HEK293 (cell line): Measurements from ENCODE around the gene UHMK1.

ENCODE experiments used
- KLF7 ChIP-seq: fragments of 450-650 bp; formaldehyde crosslinking; IDR thresholded peaks from 2 replicates; pipeline ENCODE4 v1.5.1; 2016; ENCODE audit warnings: missing biosample characterization, missing genetic modification characterization, borderline replicate concordance
- KLF9 ChIP-seq: fragments of 450-650 bp; formaldehyde crosslinking; IDR thresholded peaks from 2 replicates; pipeline ENCODE4 v1.5.1; 2016; ENCODE audit warnings: missing biosample characterization, missing genetic modification characterization, low read depth
- YY2 ChIP-seq: fragments of 450-650 bp; formaldehyde crosslinking; IDR thresholded peaks from 2 replicates; pipeline ENCODE4 v1.5.1; 2016; ENCODE audit warnings: missing biosample characterization, missing genetic modification characterization
- ZBTB20 ChIP-seq: fragments of 450-650 bp; formaldehyde crosslinking; IDR thresholded peaks from 2 replicates; pipeline ENCODE4 v1.5.1; 2016; ENCODE audit warnings: missing biosample characterization, missing genetic modification characterization
- ZBTB8A ChIP-seq: fragments of 450-650 bp; formaldehyde crosslinking; IDR thresholded peaks from 2 replicates; pipeline ENCODE4 v1.5.1; 2016; ENCODE audit warnings: missing biosample characterization, missing genetic modification characterization
- ZNF121 ChIP-seq: fragments of 450-650 bp; formaldehyde crosslinking; IDR thresholded peaks from 2 replicates; pipeline ENCODE4 v1.5.1; 2016; ENCODE audit warnings: missing biosample characterization, missing genetic modification characterization
- ZNF140 ChIP-seq: fragments of 450-650 bp; formaldehyde crosslinking; IDR thresholded peaks from 2 replicates; pipeline ENCODE4 v1.5.1; 2016; ENCODE audit warnings: missing biosample characterization, missing genetic modification characterization
- ZNF155 ChIP-seq: fragments of 450-650 bp; formaldehyde crosslinking; IDR thresholded peaks from 2 replicates; pipeline ENCODE4 v1.5.1; 2016; ENCODE audit warnings: missing biosample characterization, missing genetic modification characterization
- ZNF2 ChIP-seq: fragments of 450-650 bp; formaldehyde crosslinking; IDR thresholded peaks from 2 replicates; pipeline ENCODE4 v1.5.1; 2016; ENCODE audit warnings: missing biosample characterization, missing genetic modification characterization
- ZNF248 ChIP-seq: fragments of 450-650 bp; formaldehyde crosslinking; IDR thresholded peaks from 2 replicates; pipeline ENCODE4 v1.5.1; 2017; ENCODE audit warnings: missing biosample characterization, missing genetic modification characterization
- ZNF335 ChIP-seq: fragments of 450-650 bp; formaldehyde crosslinking; conservative IDR thresholded peaks from 2 replicates; pipeline ENCODE4 v1.5.1; 2016; ENCODE audit warnings: missing biosample characterization, missing genetic modification characterization
- ZNF48 ChIP-seq: fragments of 450-650 bp; formaldehyde crosslinking; IDR thresholded peaks from 2 replicates; pipeline ENCODE4 v1.5.1; 2016; ENCODE audit warnings: missing biosample characterization, missing genetic modification characterization
- ZNF501 ChIP-seq: fragments of 450-650 bp; formaldehyde crosslinking; IDR thresholded peaks from 2 replicates; pipeline ENCODE4 v1.5.1; 2016; ENCODE audit warnings: missing biosample characterization, missing genetic modification characterization
- ZNF514 ChIP-seq: fragments of 450-650 bp; formaldehyde crosslinking; IDR thresholded peaks from 2 replicates; pipeline ENCODE4 v1.5.1; 2016; ENCODE audit warnings: missing biosample characterization, missing genetic modification characterization
- ZNF560 ChIP-seq: fragments of 450-650 bp; formaldehyde crosslinking; IDR thresholded peaks from 2 replicates; pipeline ENCODE4 v1.5.1; 2017; ENCODE audit warnings: missing biosample characterization, missing genetic modification characterization, borderline replicate concordance
- ZNF561 ChIP-seq: fragments of 450-650 bp; IDR thresholded peaks from 2 replicates; pipeline ENCODE4 v1.5.1; 2018; ENCODE audit warnings: missing biosample characterization, missing genetic modification characterization, borderline replicate concordance
- ZNF654 ChIP-seq: fragments of 450-650 bp; formaldehyde crosslinking; IDR thresholded peaks from 2 replicates; pipeline ENCODE4 v1.5.1; 2016; ENCODE audit warnings: low read depth, missing biosample characterization, missing genetic modification characterization
- ZNF658 ChIP-seq: fragments of 450-650 bp; formaldehyde crosslinking; IDR thresholded peaks from 2 replicates; pipeline ENCODE4; 2016; ENCODE audit warnings: missing biosample characterization, missing genetic modification characterization
- ZNF837 ChIP-seq: fragments of 450-650 bp; formaldehyde crosslinking; IDR thresholded peaks from 2 replicates; pipeline ENCODE4 v1.5.1; 2016; ENCODE audit warnings: missing biosample characterization, missing genetic modification characterization
- ZSCAN16 ChIP-seq: fragments of 450-650 bp; formaldehyde crosslinking; IDR thresholded peaks from 2 replicates; pipeline ENCODE4 v1.5.1; 2016; ENCODE audit warnings: missing biosample characterization, missing genetic modification characterization
- TF ChIP-seq, protein P1 (sequence below): fragments of 450-650 bp; formaldehyde crosslinking; IDR thresholded peaks from 2 replicates; pipeline ENCODE4 v1.5.1; 2016; ENCODE audit warnings: missing biosample characterization, missing genetic modification characterization
- TF ChIP-seq, protein P2 (sequence below): fragments of 450-650 bp; formaldehyde crosslinking; IDR thresholded peaks from 2 replicates; pipeline ENCODE4 v1.5.1; 2016; ENCODE audit warnings: missing biosample characterization, missing genetic modification characterization, borderline replicate concordance
- TF ChIP-seq, protein P3 (sequence below): fragments of 450-650 bp; formaldehyde crosslinking; IDR thresholded peaks from 2 replicates; pipeline ENCODE4 v1.5.1; 2016; ENCODE audit warnings: missing biosample characterization, missing genetic modification characterization
- TF ChIP-seq, protein P4 (sequence below): fragments of 450-650 bp; IDR thresholded peaks from 2 replicates; pipeline ENCODE4 v1.5.1; 2018; ENCODE audit warnings: missing biosample characterization, mild to moderate bottlenecking, missing genetic modification characterization
- TF ChIP-seq, protein P5 (sequence below): fragments of 450-650 bp; formaldehyde crosslinking; IDR thresholded peaks from 2 replicates; pipeline ENCODE4; 2016; ENCODE audit warnings: missing biosample characterization, missing genetic modification characterization
- TF ChIP-seq, protein P6 (sequence below): fragments of 450-650 bp; formaldehyde crosslinking; IDR thresholded peaks from 2 replicates; pipeline ENCODE4 v1.5.1; 2016; ENCODE audit warnings: missing biosample characterization, missing genetic modification characterization

UHMK1 gene

DNA sequence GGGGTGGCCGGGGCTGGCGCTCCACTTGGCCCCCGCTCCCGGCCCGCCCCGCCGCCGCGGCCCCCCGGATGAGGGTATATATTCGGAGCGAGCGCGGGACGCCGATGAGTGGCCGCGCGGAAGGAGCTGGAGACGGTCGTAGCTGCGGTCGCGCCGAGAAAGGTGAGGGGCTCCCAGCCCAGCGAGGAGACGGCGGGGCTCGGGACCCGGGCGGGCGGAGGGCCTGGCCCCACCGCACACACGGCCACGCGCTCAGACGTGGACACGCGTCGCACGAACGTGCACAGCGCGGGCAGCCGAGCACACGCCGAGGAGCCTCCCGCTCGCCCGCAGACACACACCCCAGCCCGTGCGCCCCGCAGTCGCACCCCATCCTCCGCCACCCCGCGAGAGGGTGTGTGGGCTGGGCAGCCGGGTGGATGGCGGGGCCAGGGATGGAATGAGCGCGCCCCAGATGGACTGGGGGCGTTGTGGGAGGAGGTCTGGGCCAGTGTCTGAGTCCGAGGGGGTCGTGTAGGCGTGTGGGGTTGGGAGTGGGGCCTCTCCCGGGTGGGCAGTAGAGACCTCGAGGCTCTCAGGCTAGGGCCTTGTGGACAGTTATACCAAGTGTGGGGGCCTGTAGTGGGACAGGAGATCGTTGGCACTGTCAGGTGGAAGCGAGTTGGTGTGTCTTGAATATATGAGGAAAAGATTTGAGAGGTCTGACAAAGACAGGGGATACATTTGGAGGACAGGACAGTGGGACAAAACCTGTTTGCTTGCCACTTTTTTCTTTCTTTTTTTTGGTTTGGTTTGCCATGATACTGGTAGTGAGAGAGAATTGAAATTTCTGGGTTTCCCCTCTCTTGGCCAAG, 64.2 kb downstream of the UHMK1 start, which contains the start of gene UAP1 (continued):
- no peak for TF ChIP-seq ZNF248
- no peak for TF ChIP-seq KLF7 (tag by site-specific recombination)
- TF ChIP-seq, protein P1, sequence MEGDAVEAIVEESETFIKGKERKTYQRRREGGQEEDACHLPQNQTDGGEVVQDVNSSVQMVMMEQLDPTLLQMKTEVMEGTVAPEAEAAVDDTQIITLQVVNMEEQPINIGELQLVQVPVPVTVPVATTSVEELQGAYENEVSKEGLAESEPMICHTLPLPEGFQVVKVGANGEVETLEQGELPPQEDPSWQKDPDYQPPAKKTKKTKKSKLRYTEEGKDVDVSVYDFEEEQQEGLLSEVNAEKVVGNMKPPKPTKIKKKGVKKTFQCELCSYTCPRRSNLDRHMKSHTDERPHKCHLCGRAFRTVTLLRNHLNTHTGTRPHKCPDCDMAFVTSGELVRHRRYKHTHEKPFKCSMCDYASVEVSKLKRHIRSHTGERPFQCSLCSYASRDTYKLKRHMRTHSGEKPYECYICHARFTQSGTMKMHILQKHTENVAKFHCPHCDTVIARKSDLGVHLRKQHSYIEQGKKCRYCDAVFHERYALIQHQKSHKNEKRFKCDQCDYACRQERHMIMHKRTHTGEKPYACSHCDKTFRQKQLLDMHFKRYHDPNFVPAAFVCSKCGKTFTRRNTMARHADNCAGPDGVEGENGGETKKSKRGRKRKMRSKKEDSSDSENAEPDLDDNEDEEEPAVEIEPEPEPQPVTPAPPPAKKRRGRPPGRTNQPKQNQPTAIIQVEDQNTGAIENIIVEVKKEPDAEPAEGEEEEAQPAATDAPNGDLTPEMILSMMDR (tag by site-specific recombination) = peak; percentile 59
- peak; percentile 69; the same call in 1 of the 2 replicates for TF ChIP-seq ZBTB8A (tag by site-specific recombination)
- no peak for TF ChIP-seq ZNF155 (tag by site-specific recombination)
- TF ChIP-seq, protein P2, sequence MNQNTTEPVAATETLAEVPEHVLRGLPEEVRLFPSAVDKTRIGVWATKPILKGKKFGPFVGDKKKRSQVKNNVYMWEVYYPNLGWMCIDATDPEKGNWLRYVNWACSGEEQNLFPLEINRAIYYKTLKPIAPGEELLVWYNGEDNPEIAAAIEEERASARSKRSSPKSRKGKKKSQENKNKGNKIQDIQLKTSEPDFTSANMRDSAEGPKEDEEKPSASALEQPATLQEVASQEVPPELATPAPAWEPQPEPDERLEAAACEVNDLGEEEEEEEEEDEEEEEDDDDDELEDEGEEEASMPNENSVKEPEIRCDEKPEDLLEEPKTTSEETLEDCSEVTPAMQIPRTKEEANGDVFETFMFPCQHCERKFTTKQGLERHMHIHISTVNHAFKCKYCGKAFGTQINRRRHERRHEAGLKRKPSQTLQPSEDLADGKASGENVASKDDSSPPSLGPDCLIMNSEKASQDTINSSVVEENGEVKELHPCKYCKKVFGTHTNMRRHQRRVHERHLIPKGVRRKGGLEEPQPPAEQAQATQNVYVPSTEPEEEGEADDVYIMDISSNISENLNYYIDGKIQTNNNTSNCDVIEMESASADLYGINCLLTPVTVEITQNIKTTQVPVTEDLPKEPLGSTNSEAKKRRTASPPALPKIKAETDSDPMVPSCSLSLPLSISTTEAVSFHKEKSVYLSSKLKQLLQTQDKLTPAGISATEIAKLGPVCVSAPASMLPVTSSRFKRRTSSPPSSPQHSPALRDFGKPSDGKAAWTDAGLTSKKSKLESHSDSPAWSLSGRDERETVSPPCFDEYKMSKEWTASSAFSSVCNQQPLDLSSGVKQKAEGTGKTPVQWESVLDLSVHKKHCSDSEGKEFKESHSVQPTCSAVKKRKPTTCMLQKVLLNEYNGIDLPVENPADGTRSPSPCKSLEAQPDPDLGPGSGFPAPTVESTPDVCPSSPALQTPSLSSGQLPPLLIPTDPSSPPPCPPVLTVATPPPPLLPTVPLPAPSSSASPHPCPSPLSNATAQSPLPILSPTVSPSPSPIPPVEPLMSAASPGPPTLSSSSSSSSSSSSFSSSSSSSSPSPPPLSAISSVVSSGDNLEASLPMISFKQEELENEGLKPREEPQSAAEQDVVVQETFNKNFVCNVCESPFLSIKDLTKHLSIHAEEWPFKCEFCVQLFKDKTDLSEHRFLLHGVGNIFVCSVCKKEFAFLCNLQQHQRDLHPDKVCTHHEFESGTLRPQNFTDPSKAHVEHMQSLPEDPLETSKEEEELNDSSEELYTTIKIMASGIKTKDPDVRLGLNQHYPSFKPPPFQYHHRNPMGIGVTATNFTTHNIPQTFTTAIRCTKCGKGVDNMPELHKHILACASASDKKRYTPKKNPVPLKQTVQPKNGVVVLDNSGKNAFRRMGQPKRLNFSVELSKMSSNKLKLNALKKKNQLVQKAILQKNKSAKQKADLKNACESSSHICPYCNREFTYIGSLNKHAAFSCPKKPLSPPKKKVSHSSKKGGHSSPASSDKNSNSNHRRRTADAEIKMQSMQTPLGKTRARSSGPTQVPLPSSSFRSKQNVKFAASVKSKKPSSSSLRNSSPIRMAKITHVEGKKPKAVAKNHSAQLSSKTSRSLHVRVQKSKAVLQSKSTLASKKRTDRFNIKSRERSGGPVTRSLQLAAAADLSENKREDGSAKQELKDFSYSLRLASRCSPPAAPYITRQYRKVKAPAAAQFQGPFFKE = peak; percentile 79; the same call in 1 of the 2 replicates
- 0 out of 2 replicates have a peak, but pooled peaks have one; percentile 28 for TF ChIP-seq YY2 (tag by site-specific recombination)
- TF ChIP-seq ZNF121 = peak; percentile 35; the same call in 1 of the 2 replicates
- TF ChIP-seq, protein P3, sequence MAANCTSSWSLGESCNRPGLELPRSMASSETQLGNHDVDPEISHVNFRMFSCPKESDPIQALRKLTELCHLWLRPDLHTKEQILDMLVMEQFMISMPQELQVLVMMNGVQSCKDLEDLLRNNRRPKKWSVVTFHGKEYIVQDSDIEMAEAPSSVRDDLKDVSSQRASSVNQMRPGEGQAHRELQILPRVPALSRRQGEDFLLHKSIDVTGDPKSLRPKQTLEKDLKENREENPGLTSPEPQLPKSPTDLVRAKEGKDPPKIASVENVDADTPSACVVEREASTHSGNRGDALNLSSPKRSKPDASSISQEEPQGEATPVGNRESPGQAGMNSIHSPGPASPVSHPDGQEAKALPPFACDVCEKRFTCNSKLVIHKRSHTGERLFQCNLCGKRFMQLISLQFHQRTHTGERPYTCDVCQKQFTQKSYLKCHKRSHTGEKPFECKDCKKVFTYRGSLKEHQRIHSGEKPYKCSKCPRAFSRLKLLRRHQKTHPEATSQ = 0 out of 2 replicates have a peak, but pooled peaks have one; percentile 62
- TF ChIP-seq ZNF654 (tag by site-specific recombination) = no peak
- TF ChIP-seq ZBTB20 (tag by site-specific recombination) = peak; percentile 84
- no peak for TF ChIP-seq ZNF837 (tag by site-specific recombination)
- no peak for TF ChIP-seq ZNF140
- TF ChIP-seq ZNF560 (tag by site-specific recombination) = no peak
- peak; percentile 67; the same call in 1 of the 2 replicates for TF ChIP-seq ZNF335 (tag by site-specific recombination)
- TF ChIP-seq, protein P4, sequence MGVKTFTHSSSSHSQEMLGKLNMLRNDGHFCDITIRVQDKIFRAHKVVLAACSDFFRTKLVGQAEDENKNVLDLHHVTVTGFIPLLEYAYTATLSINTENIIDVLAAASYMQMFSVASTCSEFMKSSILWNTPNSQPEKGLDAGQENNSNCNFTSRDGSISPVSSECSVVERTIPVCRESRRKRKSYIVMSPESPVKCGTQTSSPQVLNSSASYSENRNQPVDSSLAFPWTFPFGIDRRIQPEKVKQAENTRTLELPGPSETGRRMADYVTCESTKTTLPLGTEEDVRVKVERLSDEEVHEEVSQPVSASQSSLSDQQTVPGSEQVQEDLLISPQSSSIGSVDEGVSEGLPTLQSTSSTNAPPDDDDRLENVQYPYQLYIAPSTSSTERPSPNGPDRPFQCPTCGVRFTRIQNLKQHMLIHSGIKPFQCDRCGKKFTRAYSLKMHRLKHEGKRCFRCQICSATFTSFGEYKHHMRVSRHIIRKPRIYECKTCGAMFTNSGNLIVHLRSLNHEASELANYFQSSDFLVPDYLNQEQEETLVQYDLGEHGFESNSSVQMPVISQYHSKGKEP (tag by site-specific recombination) = no peak
- TF ChIP-seq, protein P5, sequence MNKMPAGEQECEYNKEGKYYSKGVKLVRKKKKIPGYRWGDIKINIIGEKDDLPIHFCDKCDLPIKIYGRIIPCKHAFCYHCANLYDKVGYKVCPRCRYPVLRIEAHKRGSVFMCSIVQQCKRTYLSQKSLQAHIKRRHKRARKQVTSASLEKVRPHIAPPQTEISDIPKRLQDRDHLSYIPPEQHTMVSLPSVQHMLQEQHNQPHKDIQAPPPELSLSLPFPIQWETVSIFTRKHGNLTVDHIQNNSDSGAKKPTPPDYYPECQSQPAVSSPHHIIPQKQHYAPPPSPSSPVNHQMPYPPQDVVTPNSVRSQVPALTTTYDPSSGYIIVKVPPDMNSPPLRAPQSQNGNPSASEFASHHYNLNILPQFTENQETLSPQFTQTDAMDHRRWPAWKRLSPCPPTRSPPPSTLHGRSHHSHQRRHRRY (tag by site-specific recombination) = no peak
- TF ChIP-seq ZSCAN16 (tag by site-specific recombination) = no peak
- TF ChIP-seq ZNF561 (tag by site-specific recombination) = peak; percentile 73
- TF ChIP-seq ZNF501 (tag by site-specific recombination) = peak; percentile 74
- TF ChIP-seq ZNF48 (tag by site-specific recombination) = no peak
- TF ChIP-seq, protein P6, sequence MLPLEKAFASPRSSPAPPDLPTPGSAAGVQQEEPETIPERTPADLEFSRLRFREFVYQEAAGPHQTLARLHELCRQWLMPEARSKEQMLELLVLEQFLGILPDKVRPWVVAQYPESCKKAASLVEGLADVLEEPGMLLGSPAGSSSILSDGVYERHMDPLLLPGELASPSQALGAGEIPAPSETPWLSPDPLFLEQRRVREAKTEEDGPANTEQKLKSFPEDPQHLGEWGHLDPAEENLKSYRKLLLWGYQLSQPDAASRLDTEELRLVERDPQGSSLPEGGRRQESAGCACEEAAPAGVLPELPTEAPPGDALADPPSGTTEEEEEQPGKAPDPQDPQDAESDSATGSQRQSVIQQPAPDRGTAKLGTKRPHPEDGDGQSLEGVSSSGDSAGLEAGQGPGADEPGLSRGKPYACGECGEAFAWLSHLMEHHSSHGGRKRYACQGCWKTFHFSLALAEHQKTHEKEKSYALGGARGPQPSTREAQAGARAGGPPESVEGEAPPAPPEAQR (tag by site-specific recombination) = no peak
- no peak for TF ChIP-seq ZNF658
- TF ChIP-seq ZNF514 (tag by site-specific recombination) = no peak
- TF ChIP-seq ZNF2 (tag by site-specific recombination) = 0 out of 2 replicates have a peak, but pooled peaks have one; percentile 17
- peak; percentile 66 for TF ChIP-seq KLF9
